Activated T-helper 1 cell treated with anti-CD3 and anti-CD28 coated beads, Interleukin-2, amount 50 U/mL, for 16 hours (primary cell): Measurements from ENCODE around the gene ATXN10.
A peak's percentile ranks its signal among the peaks of the same experiment; 100 is the strongest.

Source experiments
- DNase-seq, 2 donors: peaks; one replicate each; pipeline ENCODE4 v3.0.0-alpha.2; 2020; ENCODE audit warnings: low read depth in 1 of 2, low spot score in 1 of 2

The ATXN10 gene

DNA sequence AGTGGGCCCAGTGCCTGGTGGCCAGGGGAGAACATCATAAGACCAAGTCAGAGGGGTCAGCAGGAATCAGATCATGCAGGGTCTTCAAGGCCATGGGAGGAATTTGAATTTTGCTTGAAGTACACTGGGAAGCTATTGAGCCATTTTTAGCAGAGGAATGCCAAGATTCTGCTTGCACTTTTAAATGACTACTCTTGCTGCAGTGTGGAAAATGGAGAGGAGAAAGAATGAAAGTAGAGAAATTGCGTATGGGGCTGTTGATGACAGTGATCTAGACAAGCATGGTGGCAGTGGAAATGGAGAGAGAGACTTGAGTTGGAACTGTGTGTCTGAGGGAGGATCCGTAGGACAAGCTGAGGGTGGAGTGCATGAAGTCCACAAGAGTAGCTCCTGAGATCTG is 177.3 kb downstream of the ATXN10 start:
- no peak for DNase-seq

DNA sequence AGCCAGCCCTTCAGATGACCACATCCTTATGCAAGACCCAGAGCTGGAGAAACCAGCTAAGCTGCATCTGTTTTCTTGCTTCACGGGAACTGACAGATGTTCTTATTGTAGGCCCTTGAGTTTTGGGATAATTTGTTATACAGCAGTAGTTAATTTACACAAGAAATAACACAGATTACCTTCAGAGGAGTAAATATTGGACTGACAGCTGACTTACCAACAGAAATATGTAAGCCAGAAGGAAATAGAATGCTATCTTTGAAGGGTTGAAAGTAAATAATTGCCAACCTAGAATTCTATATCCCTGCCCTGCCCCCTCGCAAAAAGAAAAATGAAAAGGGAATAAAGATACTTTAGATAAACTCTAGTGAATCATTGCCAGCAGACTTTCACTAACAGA is 181.2 kb downstream of the ATXN10 start:
- DNase-seq = no peak

DNA sequence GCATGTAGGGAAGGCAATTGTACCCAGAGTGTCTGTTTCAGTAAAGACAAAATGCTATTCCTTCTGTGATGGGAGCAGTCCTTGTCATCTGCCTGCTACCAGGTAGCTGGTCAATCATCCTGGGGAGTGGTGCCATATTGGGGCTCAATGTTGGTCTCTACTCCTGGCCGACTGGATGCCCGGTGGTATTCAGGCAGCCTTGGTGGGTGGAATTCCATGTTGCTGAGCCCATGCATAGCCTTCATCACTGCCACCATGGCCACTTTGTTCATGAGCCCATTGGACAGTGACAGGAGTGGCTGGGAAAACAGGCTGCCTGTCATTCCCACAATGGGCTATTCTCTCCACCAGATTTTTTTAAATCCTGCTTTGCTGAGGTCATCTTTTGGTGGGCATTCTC is 184.3 kb downstream of the ATXN10 start:
- DNase-seq = no peak

DNA sequence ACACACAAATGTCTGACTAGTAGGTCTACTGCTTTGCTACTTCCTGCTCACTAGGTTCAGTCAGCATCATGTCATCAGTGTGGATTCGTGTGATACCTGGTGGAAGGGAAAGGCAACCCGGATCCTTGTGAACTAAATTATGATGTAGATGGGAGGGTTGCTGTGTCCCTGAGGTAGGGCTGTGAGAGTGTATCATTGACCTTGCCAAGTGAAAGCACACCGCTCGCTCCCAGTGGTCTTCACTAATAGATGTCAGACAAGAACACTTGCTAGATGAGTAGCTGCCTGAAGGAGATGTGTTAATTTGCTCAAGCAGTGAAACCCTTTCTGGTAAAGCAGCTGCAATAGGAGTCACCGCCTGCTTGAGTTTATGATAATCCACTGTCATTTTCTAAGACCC is 185.9 kb downstream of the ATXN10 start:
- DNase-seq = no peak

DNA sequence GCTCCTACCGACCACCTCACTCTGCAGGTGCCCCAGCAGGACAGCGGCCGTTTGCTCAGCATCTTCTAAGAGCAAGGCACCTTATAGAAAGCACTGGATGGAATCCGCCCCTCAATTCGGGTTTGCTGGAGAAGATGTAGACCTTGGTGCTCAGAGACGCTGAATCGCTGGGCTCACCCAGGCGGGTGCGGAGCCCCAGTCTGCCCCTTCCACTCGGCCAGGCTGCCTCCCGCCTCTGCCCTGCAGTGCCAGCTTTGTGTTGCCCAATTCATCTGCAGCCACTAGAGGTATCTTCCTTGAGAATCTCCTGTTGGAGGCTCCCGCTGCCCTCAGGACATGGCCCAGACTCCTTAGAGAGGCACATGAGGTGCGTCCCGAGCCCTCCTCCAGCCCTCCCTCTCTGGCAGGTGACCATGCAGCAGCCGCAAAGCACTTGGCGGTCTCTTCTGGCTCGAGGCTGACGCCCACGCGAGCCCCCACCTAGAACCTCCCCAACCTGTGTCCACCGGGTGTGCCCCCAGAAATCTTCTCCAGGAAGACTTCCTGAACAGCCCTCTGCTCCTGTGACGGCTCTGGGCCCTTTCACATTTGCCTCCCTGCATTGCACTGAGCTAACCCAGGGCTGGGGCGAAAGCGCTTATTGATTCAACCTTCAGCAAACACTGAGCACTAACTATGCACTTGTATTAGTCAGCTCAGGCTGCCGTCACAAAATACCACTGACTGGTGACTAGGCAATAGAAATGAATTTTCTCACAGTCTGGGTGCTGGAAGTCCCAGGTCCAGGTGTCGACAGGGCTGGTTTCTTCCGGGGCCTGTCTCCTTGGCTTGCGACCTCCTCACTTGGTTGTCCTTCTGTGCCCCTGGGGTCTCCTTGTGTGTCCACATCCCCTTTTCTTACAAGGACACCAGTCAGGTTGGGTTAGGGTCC is 187.9 kb downstream of the ATXN10 start:
- DNase-seq = no peak

DNA sequence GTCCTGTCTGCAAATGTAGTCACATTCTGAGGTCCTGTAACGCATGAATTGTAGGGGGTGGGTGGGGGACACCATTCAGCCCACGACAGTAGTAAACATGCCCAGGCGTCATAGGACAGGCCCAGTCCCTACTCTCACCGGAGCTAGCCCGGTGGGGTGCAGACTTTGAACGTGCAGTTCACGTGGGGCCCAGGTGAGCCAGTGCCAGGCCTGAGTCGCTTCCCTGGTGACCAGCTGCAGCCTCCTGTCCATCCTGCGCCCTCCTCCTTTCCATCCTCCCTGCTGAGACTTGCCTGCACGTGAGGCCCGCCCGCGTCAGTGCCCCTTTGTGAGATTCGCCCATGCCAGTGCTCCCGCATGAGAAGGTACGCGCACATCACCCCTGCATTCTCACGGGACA is 188.6 kb downstream of the ATXN10 start:
- DNase-seq = no peak

DNA sequence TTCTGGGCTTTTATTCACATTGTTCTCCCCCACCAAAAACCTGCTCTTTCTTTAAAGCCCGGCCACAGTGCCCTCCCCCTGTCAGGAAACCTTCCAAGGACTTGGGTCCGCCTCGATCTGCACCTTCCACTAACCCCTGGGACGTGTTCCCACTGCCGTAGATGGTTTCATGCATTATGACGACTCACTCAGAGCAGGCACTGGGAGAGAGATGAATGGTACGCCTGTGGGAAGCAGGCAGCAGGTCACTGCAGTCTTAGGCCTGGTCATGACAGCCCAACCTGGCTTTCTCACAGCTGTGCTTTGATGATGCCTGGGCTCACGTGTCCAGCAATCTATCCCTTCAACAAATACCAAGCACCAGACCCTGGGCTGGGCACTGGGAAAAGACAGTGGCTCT is 189.6 kb downstream of the ATXN10 start:
- no peak for DNase-seq

DNA sequence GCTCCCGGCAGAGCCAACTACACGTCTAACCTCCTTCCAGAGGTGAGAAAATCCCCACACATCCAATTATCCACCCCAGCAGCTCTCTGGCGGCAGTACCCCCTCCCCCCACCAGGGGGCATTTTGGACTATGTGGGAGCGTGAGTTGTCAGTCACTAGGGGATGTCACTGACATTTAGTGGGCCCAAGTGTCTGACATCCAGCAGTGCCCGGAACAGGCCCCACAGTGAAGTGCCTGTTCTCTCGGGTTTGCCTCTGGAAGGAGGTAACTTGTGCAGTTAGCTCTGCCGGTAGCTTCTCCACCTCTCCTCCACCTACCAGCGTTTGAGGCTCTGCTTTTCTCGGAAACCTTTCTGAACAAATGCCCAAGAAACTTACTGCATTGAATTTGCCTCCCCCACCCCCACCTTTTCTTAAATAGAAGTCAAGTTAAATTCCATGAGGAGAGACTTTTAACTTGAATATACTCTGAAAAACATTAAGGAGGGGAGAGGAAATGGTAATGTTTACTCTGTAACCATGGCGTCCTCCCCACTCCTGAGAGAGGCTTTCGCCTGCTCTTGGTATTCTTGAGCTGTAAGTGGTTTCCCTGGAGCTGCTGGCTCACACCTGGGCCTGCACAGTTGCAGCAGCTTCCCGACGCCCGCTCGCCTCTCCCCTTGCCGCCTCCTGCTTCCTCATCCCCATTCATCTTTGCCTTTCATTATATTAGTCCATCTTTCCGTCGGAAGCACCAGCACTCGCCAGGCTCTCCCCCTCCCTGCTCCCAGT is 192.5 kb downstream of the ATXN10 start:
- DNase-seq = peak; percentile 51 to 59

DNA sequence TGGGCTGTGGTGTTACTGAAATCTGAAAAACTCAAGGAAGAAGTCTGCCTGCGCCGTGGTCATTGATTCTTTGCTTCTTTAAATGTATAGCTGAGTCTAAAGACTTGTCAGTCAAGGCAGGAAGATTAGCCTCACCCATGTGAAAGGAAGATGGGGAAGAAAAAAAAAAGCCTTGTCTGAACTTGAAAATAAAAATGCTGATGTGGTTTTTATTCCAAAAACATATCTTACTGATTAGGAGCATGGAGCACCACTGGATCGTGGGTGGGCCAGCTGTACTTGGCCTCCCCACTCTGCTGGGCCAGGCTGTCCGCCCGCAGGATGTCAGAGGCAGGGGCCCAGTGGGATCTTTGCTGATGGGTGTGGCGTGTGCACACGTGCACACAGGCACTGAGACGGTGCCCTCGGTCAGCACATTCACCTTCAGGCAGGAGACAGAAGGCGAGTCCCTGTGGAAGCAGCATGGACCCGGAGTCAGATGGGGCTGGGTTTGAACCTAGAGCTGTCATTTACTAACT is 193.4 kb downstream of the ATXN10 start:
- no peak for DNase-seq

DNA sequence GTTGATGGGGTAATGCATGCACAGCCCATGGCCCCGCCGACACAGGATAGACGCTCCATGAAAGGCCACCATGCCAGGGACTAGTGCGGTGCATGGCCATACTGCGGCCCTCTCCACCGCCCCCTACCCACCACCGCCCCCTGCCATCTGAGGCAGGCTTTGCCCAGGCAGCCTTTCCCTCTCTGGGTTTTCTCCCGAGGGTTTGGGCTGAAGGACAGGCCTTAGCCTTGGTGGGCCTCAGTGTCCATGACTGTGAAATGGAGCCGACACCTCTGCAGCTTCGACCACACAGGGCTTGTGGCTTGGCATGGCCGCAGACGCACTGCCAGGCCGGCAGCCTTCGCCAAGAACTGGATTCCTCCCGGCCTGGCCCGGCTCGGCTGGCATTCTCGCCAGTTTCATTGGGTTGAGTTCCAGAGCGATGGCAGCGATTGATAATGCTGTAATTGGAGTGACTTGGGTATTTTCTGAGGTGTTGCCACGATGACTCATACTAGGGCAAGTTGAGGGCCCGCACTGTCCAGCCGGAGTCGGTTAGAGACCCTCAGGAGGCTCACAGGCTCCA is 194.0 kb downstream of the ATXN10 start:
- DNase-seq = no peak

DNA sequence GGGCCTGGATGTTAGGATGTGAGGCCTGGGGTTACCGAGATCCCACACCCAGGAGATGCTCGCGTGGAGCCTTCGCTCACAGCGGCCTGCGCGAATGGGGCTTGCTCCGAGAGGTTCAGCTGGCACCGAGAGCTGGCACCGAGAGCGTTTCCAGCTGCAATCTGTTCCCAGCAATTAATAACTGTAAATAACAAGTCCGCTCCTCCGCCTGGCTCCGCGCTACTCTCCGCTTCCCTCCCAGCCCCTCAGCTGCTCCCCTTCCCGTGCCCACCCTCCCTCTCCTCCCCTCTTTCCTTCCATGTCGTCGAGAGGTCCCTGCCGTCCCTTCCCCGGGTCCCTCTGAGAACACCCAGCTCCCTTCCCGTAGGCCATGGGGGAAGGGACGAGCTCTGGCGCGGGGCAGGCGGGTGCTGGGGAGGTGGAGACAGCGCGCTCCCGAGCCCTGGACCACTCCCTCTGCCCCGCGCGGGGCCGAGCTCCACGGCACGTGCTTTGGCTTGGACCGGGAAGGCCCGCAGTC is 194.6 kb downstream of the ATXN10 start:
- no peak for DNase-seq

DNA sequence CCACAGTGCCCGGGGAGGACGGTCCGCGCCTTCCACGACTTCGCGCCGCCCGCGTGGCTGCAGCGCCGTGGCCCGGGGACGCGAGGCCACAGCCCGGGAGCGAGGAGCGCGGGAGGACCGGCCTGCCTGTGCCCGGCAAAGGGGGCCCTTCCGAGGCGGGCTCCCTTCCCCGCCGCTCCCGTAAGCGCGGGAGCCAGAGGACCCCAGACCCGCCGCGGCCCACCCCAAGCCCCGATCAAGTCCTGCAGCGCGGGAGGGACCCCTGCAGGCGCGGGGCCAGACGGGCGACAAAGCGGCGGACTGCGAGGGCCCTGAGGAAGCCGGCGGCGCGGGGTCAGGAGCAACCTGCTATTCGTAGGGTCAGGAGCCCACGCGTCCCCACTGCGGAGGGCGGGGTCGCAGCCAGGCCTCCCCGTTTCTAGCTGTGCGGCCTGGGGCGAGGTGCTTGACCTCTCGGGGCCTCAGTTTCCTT is 195.0 kb downstream of the ATXN10 start:
- DNase-seq = no peak

DNA sequence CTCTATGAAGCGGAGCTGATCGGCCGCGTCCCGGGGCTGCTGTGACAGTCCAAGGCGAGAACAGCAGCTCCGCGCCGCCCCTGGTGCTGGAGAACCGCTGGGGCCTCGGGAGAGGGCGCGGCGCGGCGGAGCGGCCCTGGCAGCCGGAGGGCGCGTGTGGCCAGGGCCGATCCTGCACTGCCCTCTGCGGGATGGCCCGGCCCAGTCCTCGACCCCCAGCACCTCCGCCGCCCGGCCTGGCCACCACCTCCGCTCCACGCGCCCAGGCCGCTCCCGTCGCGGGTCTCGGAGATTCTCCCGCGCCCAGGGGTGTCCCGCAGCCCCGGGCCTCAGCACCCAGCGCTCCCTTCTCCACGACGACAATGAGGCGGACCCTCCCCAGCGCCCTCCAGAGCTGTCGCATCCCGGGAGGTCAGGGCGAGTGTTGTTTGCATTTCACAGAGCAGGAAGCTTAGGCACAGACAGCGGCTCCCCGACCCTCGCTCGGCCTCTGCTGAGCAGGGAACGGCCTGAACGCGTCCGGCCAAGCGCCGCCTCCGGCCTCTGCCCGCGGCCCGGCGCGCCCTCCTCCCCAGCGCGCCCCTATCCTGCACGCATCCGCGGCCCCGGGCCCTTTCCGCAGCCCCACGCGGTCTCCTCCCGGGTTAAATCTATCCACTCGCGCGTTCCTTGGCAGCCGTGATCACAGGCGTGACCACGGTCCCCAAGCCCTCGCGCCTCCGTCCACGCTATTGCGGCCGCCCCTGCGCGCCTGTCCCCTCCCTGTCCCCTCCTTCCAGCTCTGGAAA is 195.7 kb downstream of the ATXN10 start:
- DNase-seq = no peak

DNA sequence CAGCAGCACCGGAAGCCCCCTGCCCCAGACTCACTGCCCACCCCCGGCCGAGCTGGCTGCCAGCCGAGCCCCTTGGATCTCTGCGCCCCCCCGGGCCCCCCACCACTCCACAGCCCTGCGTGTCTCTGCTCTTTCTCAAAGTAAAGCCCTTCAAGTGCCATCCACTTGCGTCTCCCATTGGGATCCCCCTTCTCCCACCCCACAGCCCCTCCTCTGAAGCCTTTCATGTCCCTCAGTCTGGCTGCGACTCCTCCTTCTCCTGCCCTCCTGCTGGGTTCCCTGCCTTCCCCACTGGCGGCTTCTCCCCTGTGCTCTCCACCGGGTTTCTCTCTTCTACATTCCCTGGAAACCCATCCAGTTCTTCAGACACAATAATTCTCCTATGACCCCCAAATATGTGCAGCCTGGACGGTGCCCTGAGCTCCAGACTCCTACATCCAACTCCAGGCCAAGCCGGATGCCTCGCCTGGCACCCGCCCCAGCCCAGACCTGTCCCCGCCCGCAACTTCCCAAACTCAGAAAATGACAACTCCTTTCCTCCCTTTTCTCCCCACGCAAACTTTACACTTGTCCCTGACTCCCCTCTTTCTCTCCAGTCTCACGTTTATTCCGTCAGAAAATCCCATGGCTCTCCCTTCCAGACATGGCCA is 196.4 kb downstream of the ATXN10 start:
- DNase-seq = no peak

DNA sequence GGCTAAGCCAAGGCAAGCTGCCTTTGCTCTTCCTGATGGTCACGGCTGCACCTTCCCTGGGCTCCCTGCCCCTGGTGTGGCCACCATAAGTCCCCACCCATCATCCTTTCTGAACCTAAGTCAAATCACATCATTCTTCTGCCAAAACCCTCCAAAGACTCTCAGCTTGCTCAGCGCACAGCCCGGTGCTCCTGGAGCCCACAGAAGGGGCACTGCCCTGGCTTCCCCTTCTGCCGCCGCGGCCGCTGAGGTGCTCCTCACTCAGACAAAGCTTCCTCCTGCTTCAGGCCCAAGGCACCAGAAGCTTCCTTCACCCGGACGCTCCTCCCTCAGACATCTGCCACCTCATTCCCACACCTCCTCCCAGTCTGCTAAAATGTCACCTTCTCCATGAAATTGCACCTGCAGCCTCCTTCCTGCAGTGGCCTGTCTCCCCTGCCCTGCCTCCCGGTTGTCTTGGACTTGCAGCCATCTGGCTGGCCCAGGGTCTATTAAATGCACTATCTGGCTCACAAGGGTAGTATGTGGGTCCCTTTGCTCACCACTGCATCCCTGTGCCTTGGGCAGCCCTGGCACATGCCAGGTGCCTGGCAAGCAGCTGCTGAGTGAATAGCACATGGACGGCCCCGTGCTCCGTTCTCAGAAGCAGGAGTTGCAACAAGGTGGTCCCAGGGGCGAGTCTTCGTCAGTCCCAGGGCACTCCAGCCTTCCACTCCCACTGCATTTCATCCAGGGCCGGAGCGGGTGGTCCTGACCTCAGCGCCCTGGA is 197.1 kb downstream of the ATXN10 start:
- no peak for DNase-seq

DNA sequence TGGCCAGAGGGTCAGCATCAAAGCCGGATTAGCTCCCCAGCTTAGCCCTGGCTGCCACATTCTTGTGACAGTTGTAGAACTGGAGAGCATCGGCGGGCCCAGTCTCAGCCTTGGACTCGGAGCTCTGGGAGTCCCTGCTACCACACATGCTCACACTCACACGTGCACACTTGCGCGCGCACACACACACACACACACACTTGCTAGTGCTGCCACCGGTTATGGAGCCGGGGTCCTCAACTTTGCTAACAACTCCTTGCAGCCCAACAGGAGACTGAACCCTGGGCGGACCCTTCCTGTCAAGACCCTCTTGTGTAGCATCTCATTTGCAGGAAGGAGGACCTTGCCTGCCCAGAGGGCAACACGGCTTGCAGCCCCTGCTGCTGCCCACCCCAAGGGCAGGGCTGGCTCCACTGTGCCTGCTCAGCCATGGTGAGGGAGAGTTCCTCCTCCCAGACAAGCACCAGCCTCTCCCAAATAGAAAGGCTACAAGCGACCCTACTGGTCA is 197.8 kb downstream of the ATXN10 start:
- DNase-seq = no peak

DNA sequence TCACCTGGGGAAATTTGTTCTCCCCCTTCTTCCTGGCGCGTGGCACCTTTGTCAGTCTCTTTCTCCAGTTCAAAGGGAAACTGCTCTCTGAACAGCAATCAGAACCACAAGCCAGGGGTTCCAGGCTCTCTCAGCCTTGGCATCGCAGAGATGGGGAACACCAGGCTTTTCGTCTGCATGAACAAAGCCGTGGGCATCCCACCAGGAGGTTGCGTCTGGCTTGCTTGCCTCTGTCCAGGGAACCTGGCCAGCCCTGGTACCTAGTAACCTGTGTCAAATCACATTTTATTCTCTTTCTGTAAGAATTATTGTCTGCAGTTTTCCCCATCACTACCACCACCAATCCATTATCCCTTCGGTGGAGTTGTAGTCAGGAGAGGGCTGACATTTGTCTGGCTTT is 198.4 kb downstream of the ATXN10 start:
- DNase-seq = no peak

DNA sequence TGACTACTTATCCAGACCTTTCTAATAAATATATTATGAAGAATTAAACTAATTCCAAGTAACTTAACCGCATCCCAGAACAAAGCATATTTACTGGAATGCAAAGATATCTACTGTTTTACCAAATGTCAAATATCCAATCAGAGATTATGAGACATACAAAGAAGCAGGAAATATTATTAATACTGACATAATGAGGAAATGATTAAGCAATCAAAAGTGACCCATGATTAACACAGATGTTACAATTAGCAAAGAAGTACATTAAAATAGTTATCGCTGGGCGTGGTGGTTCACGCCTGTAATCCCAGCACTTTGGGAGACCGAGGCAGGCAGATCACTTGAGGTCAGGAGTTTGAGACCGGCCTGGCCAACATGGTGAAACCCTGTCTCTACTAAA is 200.1 kb downstream of the ATXN10 start:
- no peak for DNase-seq

DNA sequence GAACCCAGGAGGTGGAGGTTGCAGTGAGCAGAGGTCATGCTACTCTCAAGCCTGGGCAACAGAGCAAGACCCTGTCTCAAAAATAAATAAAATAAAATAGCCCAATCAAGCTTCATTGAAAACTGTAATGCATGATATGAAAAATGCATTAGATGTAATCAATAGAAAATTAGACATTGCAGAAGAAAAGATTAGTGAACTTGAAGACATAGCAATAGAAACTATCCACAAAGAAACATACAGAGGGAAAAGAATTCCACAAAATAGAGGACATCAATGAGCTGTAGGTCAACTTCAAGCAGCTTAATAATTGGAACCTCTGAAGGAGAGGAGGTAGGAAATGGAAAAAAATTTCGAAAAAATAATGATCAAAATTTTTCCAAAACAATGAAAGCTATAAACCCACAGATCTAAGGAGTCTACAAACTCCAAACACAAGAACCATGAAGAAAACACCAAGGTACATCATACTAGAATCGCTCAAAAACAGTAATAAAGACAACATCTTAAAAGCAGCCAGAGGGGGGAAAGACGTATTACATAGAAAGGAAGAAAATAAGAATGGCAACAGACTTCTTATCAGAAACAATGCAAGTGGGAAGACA is 201.1 kb downstream of the ATXN10 start:
- no peak for DNase-seq
